ENCODE data around the gene SNX10. TPM values are rescaled to one million over a fixed set of nuclear protein-coding genes. Genes with fewer than 3 reads are reported as not detected.
A peak's percentile ranks its signal among the peaks of the same experiment; 100 is the strongest.

Gene SNX10
- total RNA-seq, 1 experiment from 2014 or later, result 7.9 TPM

DNA sequence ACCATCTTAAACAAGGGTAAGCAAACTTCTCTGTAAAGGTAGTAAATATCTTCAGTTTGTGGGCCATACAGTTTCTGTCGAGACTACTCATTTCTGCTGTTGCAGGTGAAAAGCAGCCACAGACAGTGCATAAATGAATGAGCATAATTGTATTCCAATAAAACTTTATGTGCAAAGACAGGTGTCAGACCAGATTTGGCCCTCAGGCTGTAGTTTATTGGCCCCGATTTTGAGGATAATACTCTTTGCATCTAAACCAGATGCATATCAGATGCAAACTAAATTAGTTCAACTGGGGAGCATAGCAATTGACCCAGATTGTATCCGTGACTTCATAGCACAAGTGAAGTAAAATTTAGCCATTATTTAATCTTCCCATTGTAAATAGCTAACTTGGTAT, 70.0 kb downstream of the SNX10 start:
- DNase-seq, result no peak
- Histone ChIP-seq H3K9ac (ENCODE audit: low read length) (no peak overlapping the region), H3K36me3 (ENCODE audit: low read depth, low read length) (no peaks in the 10 kb centered on the region), H3K27ac (ENCODE audit: low read length) (no peak overlapping the region), H2AFZ (ENCODE audit: low read length) (no peak overlapping the region), H3K4me3 (ENCODE audit: low read length) (no peak overlapping the region), H3K9me2 (replicated peaks; ENCODE audit: low read length) (no peaks in the 10 kb centered on the region), H3K79me2 (ENCODE audit: low read length) (no peaks in the 10 kb centered on the region), H3K4me1 (ENCODE audit: insufficient read depth, low read length) (peaks cover 9% of the 10 kb centered on the region), H3K27me3 (ENCODE audit: low read length) (no peaks in the 10 kb centered on the region), H4K20me1 (ENCODE audit: low read length) (no peaks in the 10 kb centered on the region), H3K9me3 (ENCODE audit: low read length) (no peaks in the 10 kb centered on the region), H3K4me2 (ENCODE audit: low read length) (no peak overlapping the region), H3F3A (ENCODE audit: low read length, unreplicated experiment) (no peaks in the 10 kb centered on the region)
- no TSS peak for BruUV-seq (replicated peaks)
- no peak for ATAC-seq
- CTCF ChIA-PET, result no interaction called here
- TF ChIP-seq, protein P1, sequence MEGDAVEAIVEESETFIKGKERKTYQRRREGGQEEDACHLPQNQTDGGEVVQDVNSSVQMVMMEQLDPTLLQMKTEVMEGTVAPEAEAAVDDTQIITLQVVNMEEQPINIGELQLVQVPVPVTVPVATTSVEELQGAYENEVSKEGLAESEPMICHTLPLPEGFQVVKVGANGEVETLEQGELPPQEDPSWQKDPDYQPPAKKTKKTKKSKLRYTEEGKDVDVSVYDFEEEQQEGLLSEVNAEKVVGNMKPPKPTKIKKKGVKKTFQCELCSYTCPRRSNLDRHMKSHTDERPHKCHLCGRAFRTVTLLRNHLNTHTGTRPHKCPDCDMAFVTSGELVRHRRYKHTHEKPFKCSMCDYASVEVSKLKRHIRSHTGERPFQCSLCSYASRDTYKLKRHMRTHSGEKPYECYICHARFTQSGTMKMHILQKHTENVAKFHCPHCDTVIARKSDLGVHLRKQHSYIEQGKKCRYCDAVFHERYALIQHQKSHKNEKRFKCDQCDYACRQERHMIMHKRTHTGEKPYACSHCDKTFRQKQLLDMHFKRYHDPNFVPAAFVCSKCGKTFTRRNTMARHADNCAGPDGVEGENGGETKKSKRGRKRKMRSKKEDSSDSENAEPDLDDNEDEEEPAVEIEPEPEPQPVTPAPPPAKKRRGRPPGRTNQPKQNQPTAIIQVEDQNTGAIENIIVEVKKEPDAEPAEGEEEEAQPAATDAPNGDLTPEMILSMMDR (conservative IDR thresholded peaks at IDR 0.05; ENCODE audit: low read depth, low read length), result no peak
- TF ChIP-seq EZH2 (IDR thresholded peaks at IDR 0.05; ENCODE audit: low read length, unreplicated experiment) (no peak), EZH2phosphoT487 (IDR thresholded peaks at IDR 0.05; ENCODE audit: borderline replicate concordance, low read length) (no peak)
- POLR2A ChIA-PET (ENCODE audit: unreplicated experiment), result no interaction called here
- intact Hi-C loops (cut with micrococcal nuclease), result no loop called here

GRCh38 chr7:26363465-26363864, 71.8 kb downstream of the SNX10 start:
- H3K9me2 ChIP-seq (replicated peaks; ENCODE audit: low read length), result no peaks in the 10 kb centered on the region
- H3K36me3 ChIP-seq (ENCODE audit: low read depth, low read length), result no peaks in the 10 kb centered on the region
- no peaks in the 10 kb centered on the region for H3K9me3 ChIP-seq (ENCODE audit: low read length)
- POLR2A ChIA-PET (ENCODE audit: unreplicated experiment), result interaction anchor here (0.6 kb wide), 1 partner anchor 16 kb away, joined by 3 read pairs; no protein-coding TSS in a partner anchor
- no peak overlapping the region for H2AFZ ChIP-seq (ENCODE audit: low read length)
- H3K27ac ChIP-seq (ENCODE audit: low read length), result no peak overlapping the region
- H3K27me3 ChIP-seq (ENCODE audit: low read length), result no peaks in the 10 kb centered on the region
- ATAC-seq (peak; percentile 53; the same call in 1 of the 2 replicates), DNase-seq (no peak)
- H3K4me2 ChIP-seq (ENCODE audit: low read length), result no peak overlapping the region
- CTCF ChIA-PET, result interaction anchor here (0.6 to 0.7 kb wide), 2 partner anchors 86 to 155 kb away, joined by 3 to 5 read pairs; no protein-coding TSS in a partner anchor
- TF ChIP-seq, protein P1 (conservative IDR thresholded peaks at IDR 0.05; ENCODE audit: low read depth, low read length), result no peak
- TF ChIP-seq EZH2 (IDR thresholded peaks at IDR 0.05; ENCODE audit: low read length, unreplicated experiment) (no peak), EZH2phosphoT487 (IDR thresholded peaks at IDR 0.05; ENCODE audit: borderline replicate concordance, low read length) (no peak)
- H3F3A ChIP-seq (ENCODE audit: low read length, unreplicated experiment), result no peaks in the 10 kb centered on the region
- no peak overlapping the region for H3K4me3 ChIP-seq (ENCODE audit: low read length)
- H3K9ac ChIP-seq (ENCODE audit: low read length), result no peak overlapping the region
- H3K79me2 ChIP-seq (ENCODE audit: low read length), result no peaks in the 10 kb centered on the region
- BruUV-seq (replicated peaks), result no TSS peak
- H4K20me1 ChIP-seq (ENCODE audit: low read length), result no peaks in the 10 kb centered on the region
- intact Hi-C loops (cut with micrococcal nuclease), result no loop called here
- H3K4me1 ChIP-seq (ENCODE audit: insufficient read depth, low read length), result peaks cover 9% of the 10 kb centered on the region

DNA sequence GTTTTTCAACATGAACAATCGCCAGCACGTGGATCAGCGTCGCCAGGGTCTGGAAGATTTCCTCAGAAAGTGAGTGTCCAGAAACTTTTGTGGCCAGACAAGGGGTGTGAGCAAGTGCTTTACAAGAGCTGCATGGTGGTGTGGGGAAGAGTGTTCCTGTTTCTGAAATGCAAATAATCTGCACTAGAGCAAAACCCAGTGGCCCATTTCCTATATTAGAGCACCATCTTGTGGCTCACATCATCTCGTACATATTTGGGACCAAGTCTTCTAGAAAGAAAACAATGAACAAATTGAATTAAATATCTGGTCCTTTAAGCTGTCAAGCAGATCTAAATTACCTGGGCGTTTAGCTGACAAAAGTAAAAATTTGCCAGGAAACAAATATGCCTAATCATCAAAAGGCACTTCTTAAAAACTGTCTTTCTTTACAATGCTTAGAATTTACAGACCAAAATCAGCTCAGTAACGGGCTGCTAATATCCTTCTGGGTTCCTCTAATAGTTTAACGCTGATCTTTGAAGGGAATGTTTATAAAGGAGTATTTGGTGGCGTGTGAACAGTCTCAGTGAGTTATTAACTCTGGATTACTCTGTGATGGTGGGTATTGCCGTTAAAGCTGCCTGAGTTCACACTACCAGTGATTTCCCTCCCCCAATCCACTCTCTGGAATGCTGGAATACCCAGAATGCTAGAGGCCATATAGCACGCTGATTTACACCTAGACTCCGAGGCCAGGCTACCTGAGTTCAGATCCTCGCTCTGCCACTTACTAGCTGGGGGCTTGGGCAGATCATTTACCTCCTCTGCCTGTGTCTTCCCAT, 73.6 kb downstream of the SNX10 start:
- Histone ChIP-seq H3K27ac (ENCODE audit: low read length) (no peak overlapping the region), H3F3A (ENCODE audit: low read length, unreplicated experiment) (no peaks in the 10 kb centered on the region), H3K9me3 (ENCODE audit: low read length) (no peaks in the 10 kb centered on the region), H3K27me3 (ENCODE audit: low read length) (no peaks in the 10 kb centered on the region), H3K36me3 (ENCODE audit: low read depth, low read length) (no peaks in the 10 kb centered on the region), H3K4me1 (ENCODE audit: insufficient read depth, low read length) (peaks cover 9% of the 10 kb centered on the region), H3K9me2 (replicated peaks; ENCODE audit: low read length) (no peaks in the 10 kb centered on the region), H2AFZ (ENCODE audit: low read length) (no peak overlapping the region), H3K4me2 (ENCODE audit: low read length) (no peak overlapping the region), H3K9ac (ENCODE audit: low read length) (no peak overlapping the region), H3K4me3 (ENCODE audit: low read length) (no peak overlapping the region), H4K20me1 (ENCODE audit: low read length) (no peaks in the 10 kb centered on the region), H3K79me2 (ENCODE audit: low read length) (no peaks in the 10 kb centered on the region)
- TF ChIP-seq EZH2 (IDR thresholded peaks at IDR 0.05; ENCODE audit: low read length, unreplicated experiment) (no peak), EZH2phosphoT487 (IDR thresholded peaks at IDR 0.05; ENCODE audit: borderline replicate concordance, low read length) (no peak)
- TF ChIP-seq, protein P1 (conservative IDR thresholded peaks at IDR 0.05; ENCODE audit: low read depth, low read length), result peak; percentile 86
- ChIA-PET CTCF (interaction anchor here (0.6 to 1.5 kb wide), 12 partner anchors 74 to 769 kb away, joined by 3 to 17 read pairs (median 4); partner anchors contain the start of gene SNX10), POLR2A (ENCODE audit: unreplicated experiment) (no interaction called here)
- DNase-seq (peak; percentile 76), ATAC-seq (peak; percentile 74)
- BruUV-seq (replicated peaks), result no TSS peak
- intact Hi-C loops (cut with micrococcal nuclease), result loop anchor here (1.0 to 5.0 kb wide), 8 partner anchors 74 to 497 kb away; partner anchors contain the start of genes SKAP2 and SNX10

Data from PC-3 (cell line).